GM23338 (cell line): ENCODE measurements around the gene RAB2B. TPM values are rescaled to one million over a fixed set of nuclear protein-coding genes. Genes with fewer than 3 reads are reported as not detected.

Source experiments
- ATAC-seq: fragments of 200-7000 bp; cut with Tn5 transposase; 3 replicates; pipeline ENCODE4 v1.9.1; 2020
- DNase-seq: peaks from one replicate; pipeline ENCODE4 v3.0.0-alpha.2; 2015; ENCODE audit warnings: low spot score
- H2AFZ ChIP-seq: fragments of 200-600 bp; sonication (generic); 2 replicates; pipeline ENCODE4 v1.8.0; 2016; ENCODE audit warnings: antibody characterized with exemption, mild to moderate bottlenecking, moderate library complexity
- H3F3A ChIP-seq: fragments of 200-600 bp; sonication (generic); replicated peaks from 2 replicates; pipeline ENCODE4 v1.8.0; 2017; ENCODE audit warnings: antibody characterized with exemption, mixed run types, low read depth
- H3K27ac ChIP-seq: fragments of 200-600 bp; sonication (generic); 2 replicates; pipeline ENCODE4 v1.6.1; 2016; ENCODE audit warnings: low read depth
- H3K27me3 ChIP-seq: fragments of 200-600 bp; sonication (generic); 2 replicates; pipeline ENCODE4 v1.8.0; 2016; ENCODE audit warnings: mild to moderate bottlenecking, mixed run types, moderate library complexity; ENCODE audit not compliant: insufficient read depth
- H3K36me3 ChIP-seq: fragments of 200-600 bp; sonication (generic); 2 replicates; pipeline ENCODE4 v1.8.0; 2016; ENCODE audit warnings: mild to moderate bottlenecking; ENCODE audit not compliant: insufficient read depth
- H3K4me1 ChIP-seq: fragments of 200-600 bp; sonication (generic); 2 replicates; pipeline ENCODE4 v1.8.0; 2016; ENCODE audit warnings: mild to moderate bottlenecking, moderate library complexity; ENCODE audit not compliant: insufficient read depth
- H3K4me2 ChIP-seq: fragments of 200-600 bp; sonication (generic); 2 replicates; pipeline ENCODE4 v1.7.1; 2017; ENCODE audit warnings: mixed run types
- H3K4me3 ChIP-seq: fragments of 200-600 bp; sonication (generic); 2 replicates; pipeline ENCODE4 v1.6.1; 2016; ENCODE audit warnings: mixed run types
- H3K79me2 ChIP-seq: fragments of 200-600 bp; sonication (generic); replicated peaks from 2 replicates; pipeline ENCODE4 v1.8.0; 2017; ENCODE audit warnings: mild to moderate bottlenecking; ENCODE audit not compliant: insufficient read depth
- H3K9me2 ChIP-seq: fragments of 200-600 bp; sonication (generic); 2 replicates; pipeline ENCODE4 v1.8.0; 2017; ENCODE audit not compliant: insufficient read depth
- H4K20me1 ChIP-seq: fragments of 200-600 bp; sonication (generic); replicated peaks from 2 replicates; pipeline ENCODE4 v1.8.0; 2017; ENCODE audit warnings: mild to moderate bottlenecking; ENCODE audit not compliant: insufficient read depth
- H3K27ac Mint-ChIP-seq: 2 replicates; pipeline ENCODE4 v1.8.0; 2020; ENCODE audit warnings: inconsistent platforms, mild to moderate bottlenecking, moderate library complexity, mixed read lengths
- H3K27me3 Mint-ChIP-seq: 3 replicates; pipeline ENCODE4 v1.8.0; 2022; ENCODE audit warnings: low read depth, mild to moderate bottlenecking, moderate library complexity, mixed read lengths, inconsistent platforms; ENCODE audit not compliant: insufficient read depth, poor library complexity
- H3K36me3 Mint-ChIP-seq: 3 replicates; pipeline ENCODE4 v1.8.0; 2021; ENCODE audit warnings: low read depth, mild to moderate bottlenecking, inconsistent platforms, moderate library complexity, mixed read lengths
- H3K4me1 Mint-ChIP-seq: 3 replicates; pipeline ENCODE4 v1.8.0; 2020; ENCODE audit warnings: mild to moderate bottlenecking, inconsistent platforms, mixed read lengths
- H3K4me3 Mint-ChIP-seq: 3 replicates; pipeline ENCODE4 v1.8.0; 2021; ENCODE audit warnings: moderate library complexity, mild to moderate bottlenecking, inconsistent platforms, mixed read lengths
- H3K9me3 Mint-ChIP-seq: 3 replicates; pipeline ENCODE4 v1.8.0; 2020; ENCODE audit warnings: moderate library complexity, mild to moderate bottlenecking, inconsistent platforms, mixed read lengths
- CREB1 ChIP-seq: fragments of 250-450 bp; sonication (Bioruptor Pico); IDR thresholded peaks from 2 replicates; pipeline ENCODE4 v1.5.0; 2020; ENCODE audit warnings: low read depth, mild to moderate bottlenecking, moderate library complexity
- CTCF ChIP-seq, 2 experiments: fragments of 200-600 bp in 1 of 2; sonication (generic) in 1 of 2; conservative IDR thresholded peaks; 2 replicates each; pipeline versions ENCODE4 v1.5.1 to v1.6.1; 2016 to 2017; ENCODE audit warnings: antibody characterized with exemption in 2 of 2, low read depth in 2 of 2, mild to moderate bottlenecking in 2 of 2, moderate library complexity in 1 of 2
- ETS1 ChIP-seq: IDR thresholded peaks from 2 replicates; pipeline ENCODE4 v1.6.1; 2016; ENCODE audit warnings: antibody characterized with exemption
- EZH2 ChIP-seq: fragments of 200-600 bp; sonication (generic); IDR thresholded peaks from one replicate; pipeline ENCODE4 v1.8.0; 2017; ENCODE audit warnings: antibody characterized with exemption, mild to moderate bottlenecking, low read depth; ENCODE audit not compliant: unreplicated experiment
- EZH2phosphoT487 ChIP-seq: fragments of 200-600 bp; sonication (generic); IDR thresholded peaks from one replicate; pipeline ENCODE4 v1.8.1; 2018; ENCODE audit warnings: antibody characterized with exemption; ENCODE audit not compliant: unreplicated experiment
- JUNB ChIP-seq: IDR thresholded peaks from one replicate; pipeline ENCODE4 v1.6.1; 2016; ENCODE audit warnings: antibody characterized with exemption; ENCODE audit not compliant: unreplicated experiment
- NANOG ChIP-seq: IDR thresholded peaks from 2 replicates; pipeline ENCODE4 v1.6.1; 2016; ENCODE audit warnings: antibody characterized with exemption, borderline replicate concordance
- POLR2AphosphoS5 ChIP-seq: IDR thresholded peaks from 2 replicates; pipeline ENCODE4 v1.6.1; 2016; ENCODE audit warnings: antibody characterized with exemption, low read depth
- REST ChIP-seq: IDR thresholded peaks from one replicate; pipeline ENCODE4 v1.6.1; 2018; ENCODE audit warnings: antibody characterized with exemption; ENCODE audit not compliant: unreplicated experiment
- STAT1 ChIP-seq: IDR thresholded peaks from one replicate; pipeline ENCODE4 v1.6.1; 2016; ENCODE audit warnings: antibody characterized with exemption; ENCODE audit not compliant: unreplicated experiment
- ZNF114 ChIP-seq: fragments of 250-450 bp; sonication (Bioruptor Pico); IDR thresholded peaks from 2 replicates; pipeline ENCODE4 v1.5.0; 2020; ENCODE audit warnings: mild to moderate bottlenecking, moderate library complexity
- ZNF331 ChIP-seq: fragments of 250-450 bp; sonication (Bioruptor Pico); IDR thresholded peaks from 2 replicates; pipeline ENCODE4 v1.5.0; 2020; ENCODE audit warnings: low read depth, mild to moderate bottlenecking, moderate library complexity
- ZNF462 ChIP-seq: fragments of 250-450 bp; sonication (Bioruptor Pico); IDR thresholded peaks from 2 replicates; pipeline ENCODE4 v1.5.0; 2020; ENCODE audit warnings: mild to moderate bottlenecking, moderate library complexity
- polyA plus RNA-seq: library from polyadenylated mRNA; unstranded; fragments of >200 nt; fragmentation: Nextera tagmentation; extraction: Ambion mirVana; gene quantifications from 2 replicates; pipeline ENCODE4 v1.2.1, GENCODE V29; 2016
- total RNA-seq: library from RNA; depleted of rRNA; stranded (reverse); fragments of >200 nt; shearing (Covaris generic); gene quantifications from 2 replicates; pipeline ENCODE4 v1.2.3, GENCODE V29; 2014

The RAB2B gene
- total and polyA plus RNA-seq, 2 experiments from 2014 or later, result 12.9 to 29.9 TPM

- Histone ChIP-seq H3F3A (peaks cover 14% of the 10 kb centered on the region; the same call in 1 of the 2 replicates), H3K27ac (no peak overlapping the region), H3K27me3 (no peaks in the 10 kb centered on the region), H3K36me3 (peaks cover 73% of the 10 kb centered on the region), H3K4me2 (no peak overlapping the region), H3K9me2 (no peaks in the 10 kb centered on the region), H4K20me1 (peaks cover 18% of the 10 kb centered on the region), H3K79me2 (0 out of 2 replicates have a peak, but pooled peaks cover 5% of the 10 kb centered on the region), H2AFZ (no peak overlapping the region), H3K4me3 (no peak overlapping the region), H3K4me1 (no peaks in the 10 kb centered on the region)
- DNase-seq (no peak), ATAC-seq (no peak)
- H3K27me3 Mint-ChIP-seq, result peaks cover 2% of the 10 kb centered on the region
- no peak for TF ChIP-seq CTCF (conservative IDR thresholded peaks at IDR 0.05; ENCODE audit: low read depth in 2 of 2)
- TF ChIP-seq EZH2, result no peak
- TF ChIP-seq ETS1, result no peak
- TF ChIP-seq CREB1, result no peak
- TF ChIP-seq ZNF462 (CRISPR knock-in tag), result no peak
- no peak for TF ChIP-seq REST
- no peak for TF ChIP-seq STAT1
- no peak for TF ChIP-seq POLR2AphosphoS5
- no peak for TF ChIP-seq ZNF331
- no peak for TF ChIP-seq ZNF114 (CRISPR knock-in tag)
- no peak for TF ChIP-seq JUNB
- no peak for TF ChIP-seq NANOG
- no peak for TF ChIP-seq EZH2phosphoT487
- H3K27ac Mint-ChIP-seq, result no peak overlapping the region
- H3K4me3 Mint-ChIP-seq, result no peak overlapping the region
- H3K36me3 Mint-ChIP-seq, result peaks cover 85% of the 10 kb centered on the region
- H3K9me3 Mint-ChIP-seq, result no peaks in the 10 kb centered on the region; the same call in 2 of the 3 replicates
- no peaks in the 10 kb centered on the region for H3K4me1 Mint-ChIP-seq
Measured at GRCh38 chr14:21419528-21419927, 57.2 kb downstream of the RAB2B start.
